ENCODE measurements around the gene GRK5. TPM values are rescaled to one million over a fixed set of nuclear protein-coding genes. Genes with fewer than 3 reads are reported as not detected.

Gene GRK5
- total and polyA plus RNA-seq, 2 donors from 2014 or later = 7.3 to 18.7 TPM

DNA sequence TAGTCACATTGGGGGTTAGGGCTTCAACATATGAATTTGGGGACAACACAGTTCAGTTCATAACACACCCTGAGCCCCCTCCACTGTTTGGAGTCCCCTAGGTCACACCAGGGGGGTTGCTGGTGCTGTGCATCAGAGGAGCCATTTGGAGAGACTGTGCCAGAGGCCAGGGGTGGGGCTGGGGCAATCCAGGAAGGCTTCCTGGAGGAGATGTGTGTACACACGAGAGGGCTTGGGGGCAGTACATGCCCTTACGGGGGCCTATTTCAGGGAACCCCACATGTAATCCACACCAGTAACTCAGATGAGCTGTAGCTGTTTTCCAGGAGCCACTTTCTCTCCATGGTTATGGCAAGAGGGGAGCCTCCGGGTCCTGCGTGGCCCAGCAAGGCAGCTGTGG, 151.7 kb downstream of the GRK5 start:
- TF ChIP-seq, protein P1, sequence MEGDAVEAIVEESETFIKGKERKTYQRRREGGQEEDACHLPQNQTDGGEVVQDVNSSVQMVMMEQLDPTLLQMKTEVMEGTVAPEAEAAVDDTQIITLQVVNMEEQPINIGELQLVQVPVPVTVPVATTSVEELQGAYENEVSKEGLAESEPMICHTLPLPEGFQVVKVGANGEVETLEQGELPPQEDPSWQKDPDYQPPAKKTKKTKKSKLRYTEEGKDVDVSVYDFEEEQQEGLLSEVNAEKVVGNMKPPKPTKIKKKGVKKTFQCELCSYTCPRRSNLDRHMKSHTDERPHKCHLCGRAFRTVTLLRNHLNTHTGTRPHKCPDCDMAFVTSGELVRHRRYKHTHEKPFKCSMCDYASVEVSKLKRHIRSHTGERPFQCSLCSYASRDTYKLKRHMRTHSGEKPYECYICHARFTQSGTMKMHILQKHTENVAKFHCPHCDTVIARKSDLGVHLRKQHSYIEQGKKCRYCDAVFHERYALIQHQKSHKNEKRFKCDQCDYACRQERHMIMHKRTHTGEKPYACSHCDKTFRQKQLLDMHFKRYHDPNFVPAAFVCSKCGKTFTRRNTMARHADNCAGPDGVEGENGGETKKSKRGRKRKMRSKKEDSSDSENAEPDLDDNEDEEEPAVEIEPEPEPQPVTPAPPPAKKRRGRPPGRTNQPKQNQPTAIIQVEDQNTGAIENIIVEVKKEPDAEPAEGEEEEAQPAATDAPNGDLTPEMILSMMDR (IDR thresholded peaks at IDR 0.05; ENCODE audit: borderline replicate concordance, extremely low read depth, insufficient read depth) = no peak
- FAIRE-seq (no peak), DNase-seq (no peak)
- Histone ChIP-seq H3K27ac (ENCODE audit: low read depth in 2 of 2, low read length in 2 of 2) (no peak overlapping the region), H3K4me1 (ENCODE audit: control insufficient read depth in 2 of 3, insufficient read depth in 2 of 3, low read depth in 1 of 3, low read length in 3 of 3) (no peaks in the 10 kb centered on the region), H3K27me3 (ENCODE audit: control insufficient read depth, insufficient read depth, low read length) (no peaks in the 10 kb centered on the region), H3K9me3 (ENCODE audit: control insufficient read depth in 2 of 3, insufficient read depth in 1 of 3, low read length in 3 of 3) (peaks cover 0 to 11% (median 0%) of the 10 kb centered on the region in 3 donors), H3K36me3 (ENCODE audit: control insufficient read depth in 2 of 3, insufficient read depth in 3 of 3, low read length in 3 of 3) (no peaks in the 10 kb centered on the region), H3K4me3 (ENCODE audit: low read length in 3 of 3) (no peak overlapping the region), H3K9ac (ENCODE audit: low read length in 3 of 3) (no peak overlapping the region)
- intact Hi-C loops (cut with DNase I) = no loop called here

DNA sequence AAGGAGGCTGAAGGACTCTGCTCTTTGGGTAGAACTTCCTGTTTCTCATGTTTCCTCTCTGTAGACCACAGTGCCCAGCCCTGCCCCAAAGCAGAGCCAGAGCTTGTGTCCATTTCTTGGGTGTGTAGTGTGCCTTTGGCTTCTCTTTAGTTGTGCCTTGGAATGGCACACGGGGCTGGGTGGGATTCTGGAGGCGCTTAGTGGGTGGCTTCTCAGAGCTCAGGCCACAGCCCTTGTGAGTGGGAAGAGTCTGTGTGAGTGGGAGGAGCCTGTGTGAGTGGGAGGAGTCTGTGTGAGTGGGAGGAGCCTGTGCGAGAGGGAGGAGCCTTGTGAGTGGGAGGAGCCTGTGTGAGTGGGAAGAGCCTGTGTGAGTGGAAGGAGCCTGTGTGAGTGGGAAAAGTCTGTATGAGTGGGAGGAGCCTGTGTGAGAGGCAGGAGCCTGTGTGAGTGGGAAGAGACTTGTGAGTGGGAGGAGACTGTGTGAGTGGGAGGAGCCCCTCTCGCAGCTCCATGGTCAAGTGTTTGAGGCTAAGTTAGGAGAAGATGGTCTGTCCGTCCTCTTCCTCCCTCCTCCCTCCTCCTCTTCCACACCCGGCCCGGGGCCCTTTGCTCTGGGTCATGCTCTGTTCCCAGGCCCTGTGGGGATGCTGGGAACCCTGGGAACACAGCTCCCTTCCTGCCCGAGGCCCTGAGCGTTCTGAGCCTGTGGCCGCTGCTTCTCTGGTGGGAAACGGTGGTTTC, 153.0 kb downstream of the GRK5 start:
- Histone ChIP-seq H3K9me3 (ENCODE audit: control insufficient read depth in 2 of 3, insufficient read depth in 1 of 3, low read length in 3 of 3) (peaks cover 0 to 11% (median 0%) of the 10 kb centered on the region in 3 donors), H3K36me3 (ENCODE audit: control insufficient read depth in 2 of 3, insufficient read depth in 3 of 3, low read length in 3 of 3) (no peaks in the 10 kb centered on the region), H3K4me3 (ENCODE audit: low read length in 3 of 3) (no peak overlapping the region), H3K27me3 (ENCODE audit: control insufficient read depth, insufficient read depth, low read length) (no peaks in the 10 kb centered on the region), H3K27ac (ENCODE audit: low read depth in 2 of 2, low read length in 2 of 2) (no peak overlapping the region), H3K4me1 (ENCODE audit: control insufficient read depth in 2 of 3, insufficient read depth in 2 of 3, low read depth in 1 of 3, low read length in 3 of 3) (no peaks in the 10 kb centered on the region), H3K9ac (ENCODE audit: low read length in 3 of 3) (no peak overlapping the region)
- DNase-seq = peak in 1 of 5 donors; percentile 56
- intact Hi-C loops (cut with DNase I) = no loop called here
- TF ChIP-seq, protein P1 (IDR thresholded peaks at IDR 0.05; ENCODE audit: borderline replicate concordance, extremely low read depth, insufficient read depth) = no peak
- no peak for FAIRE-seq

DNA sequence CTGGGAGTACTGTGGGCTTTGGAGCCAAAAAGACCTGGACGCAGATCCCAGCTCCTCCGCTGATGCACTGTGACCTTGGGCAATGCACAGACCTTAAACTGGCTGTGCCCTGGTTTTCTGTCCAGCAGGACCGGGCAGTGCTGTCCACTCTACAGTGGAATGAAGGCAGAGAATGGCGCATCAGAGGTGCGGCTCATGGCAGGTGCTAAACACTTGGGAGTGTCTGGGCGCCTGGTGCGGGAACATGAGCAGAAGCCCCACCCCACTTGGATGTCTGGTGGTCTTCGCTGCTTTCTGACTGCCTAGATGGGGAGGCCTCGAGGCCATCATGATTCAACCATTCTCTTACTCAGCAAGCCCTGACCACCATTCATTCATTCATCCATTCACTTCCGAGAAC, 153.7 kb downstream of the GRK5 start:
- DNase-seq (peak in 1 of 5 donors; percentile 43), FAIRE-seq (no peak)
- Histone ChIP-seq H3K27ac (ENCODE audit: low read depth in 2 of 2, low read length in 2 of 2) (no peak overlapping the region), H3K4me3 (ENCODE audit: low read length in 3 of 3) (no peak overlapping the region), H3K27me3 (ENCODE audit: control insufficient read depth, insufficient read depth, low read length) (no peaks in the 10 kb centered on the region), H3K36me3 (ENCODE audit: control insufficient read depth in 2 of 3, insufficient read depth in 3 of 3, low read length in 3 of 3) (no peaks in the 10 kb centered on the region), H3K9ac (ENCODE audit: low read length in 3 of 3) (no peak overlapping the region), H3K9me3 (ENCODE audit: control insufficient read depth in 2 of 3, insufficient read depth in 1 of 3, low read length in 3 of 3) (peaks cover 0 to 9% (median 0%) of the 10 kb centered on the region in 3 donors), H3K4me1 (ENCODE audit: control insufficient read depth in 2 of 3, insufficient read depth in 2 of 3, low read depth in 1 of 3, low read length in 3 of 3) (no peaks in the 10 kb centered on the region)
- TF ChIP-seq, protein P1 (IDR thresholded peaks at IDR 0.05; ENCODE audit: borderline replicate concordance, extremely low read depth, insufficient read depth) = no peak
- intact Hi-C loops (cut with DNase I) = no loop called here
